C4-2B (cell line): Measurements from ENCODE around the gene KRTAP13-1.

ENCODE experiments used
- ZFX ChIP-seq: fragments of 450-650 bp; IDR thresholded peaks from 2 replicates; pipeline ENCODE4 v1.6.1; 2017
- TF ChIP-seq, protein P1 (sequence below): fragments of 450-650 bp; conservative IDR thresholded peaks from 2 replicates; pipeline ENCODE4 v1.5.1; 2017; ENCODE audit warnings: mild to moderate bottlenecking

DNA sequence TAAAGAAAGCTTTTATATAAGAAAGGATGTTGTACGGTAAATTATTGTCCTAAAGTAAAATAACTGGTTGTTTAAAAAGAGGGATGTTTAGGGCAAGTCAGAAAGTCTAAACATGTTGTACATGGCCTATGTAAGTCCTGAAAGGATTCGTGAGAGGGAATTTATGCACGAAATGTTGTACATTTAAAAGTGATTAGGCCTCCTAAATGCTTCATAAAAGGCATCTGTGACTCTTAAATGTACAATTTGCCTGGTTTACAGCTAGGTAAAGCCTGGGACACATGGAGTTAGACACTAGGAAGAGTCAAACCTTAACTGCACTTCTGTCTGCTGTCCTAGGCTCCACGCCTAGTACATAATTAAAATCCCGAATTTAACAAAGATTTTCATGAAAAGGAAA, 20.2 kb downstream of the KRTAP13-1 start:
- TF ChIP-seq, protein P1, sequence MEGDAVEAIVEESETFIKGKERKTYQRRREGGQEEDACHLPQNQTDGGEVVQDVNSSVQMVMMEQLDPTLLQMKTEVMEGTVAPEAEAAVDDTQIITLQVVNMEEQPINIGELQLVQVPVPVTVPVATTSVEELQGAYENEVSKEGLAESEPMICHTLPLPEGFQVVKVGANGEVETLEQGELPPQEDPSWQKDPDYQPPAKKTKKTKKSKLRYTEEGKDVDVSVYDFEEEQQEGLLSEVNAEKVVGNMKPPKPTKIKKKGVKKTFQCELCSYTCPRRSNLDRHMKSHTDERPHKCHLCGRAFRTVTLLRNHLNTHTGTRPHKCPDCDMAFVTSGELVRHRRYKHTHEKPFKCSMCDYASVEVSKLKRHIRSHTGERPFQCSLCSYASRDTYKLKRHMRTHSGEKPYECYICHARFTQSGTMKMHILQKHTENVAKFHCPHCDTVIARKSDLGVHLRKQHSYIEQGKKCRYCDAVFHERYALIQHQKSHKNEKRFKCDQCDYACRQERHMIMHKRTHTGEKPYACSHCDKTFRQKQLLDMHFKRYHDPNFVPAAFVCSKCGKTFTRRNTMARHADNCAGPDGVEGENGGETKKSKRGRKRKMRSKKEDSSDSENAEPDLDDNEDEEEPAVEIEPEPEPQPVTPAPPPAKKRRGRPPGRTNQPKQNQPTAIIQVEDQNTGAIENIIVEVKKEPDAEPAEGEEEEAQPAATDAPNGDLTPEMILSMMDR, result no peak
- no peak for TF ChIP-seq ZFX
